Measurements from ENCODE around the gene NKPD1. TPM values are rescaled to one million over a fixed set of nuclear protein-coding genes. Genes with fewer than 3 reads are reported as not detected.

The NKPD1 gene
- total RNA-seq, 4 donors from 2014 or later, result 0.44 to 1.3 (median 0.68) TPM

DNA sequence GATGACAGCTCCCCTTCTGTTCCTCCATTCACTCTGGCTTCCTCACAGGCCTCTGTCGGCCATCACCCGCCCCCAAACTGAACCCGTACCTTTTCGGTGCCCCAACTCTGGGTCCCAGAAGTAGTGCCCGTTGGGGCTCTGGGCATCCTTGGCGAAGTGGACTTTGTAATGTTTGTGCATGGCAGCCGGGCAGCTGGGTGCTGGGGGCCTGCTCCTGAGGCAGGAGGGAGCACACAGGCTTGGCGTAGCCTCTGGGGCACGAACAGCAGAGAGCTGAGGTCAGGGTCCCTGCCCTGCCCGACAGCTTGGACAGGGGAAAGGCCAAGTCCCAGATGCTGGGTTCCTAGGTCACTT, 834 bp downstream of the NKPD1 start:
- no peak for DNase-seq
- WGBS, 2 donors, result 87 to 90% methylated on average over 10 of the region's 10 CpGs
- H3K27me3 ChIP-seq, result no peaks in the 10 kb centered on the region

DNA sequence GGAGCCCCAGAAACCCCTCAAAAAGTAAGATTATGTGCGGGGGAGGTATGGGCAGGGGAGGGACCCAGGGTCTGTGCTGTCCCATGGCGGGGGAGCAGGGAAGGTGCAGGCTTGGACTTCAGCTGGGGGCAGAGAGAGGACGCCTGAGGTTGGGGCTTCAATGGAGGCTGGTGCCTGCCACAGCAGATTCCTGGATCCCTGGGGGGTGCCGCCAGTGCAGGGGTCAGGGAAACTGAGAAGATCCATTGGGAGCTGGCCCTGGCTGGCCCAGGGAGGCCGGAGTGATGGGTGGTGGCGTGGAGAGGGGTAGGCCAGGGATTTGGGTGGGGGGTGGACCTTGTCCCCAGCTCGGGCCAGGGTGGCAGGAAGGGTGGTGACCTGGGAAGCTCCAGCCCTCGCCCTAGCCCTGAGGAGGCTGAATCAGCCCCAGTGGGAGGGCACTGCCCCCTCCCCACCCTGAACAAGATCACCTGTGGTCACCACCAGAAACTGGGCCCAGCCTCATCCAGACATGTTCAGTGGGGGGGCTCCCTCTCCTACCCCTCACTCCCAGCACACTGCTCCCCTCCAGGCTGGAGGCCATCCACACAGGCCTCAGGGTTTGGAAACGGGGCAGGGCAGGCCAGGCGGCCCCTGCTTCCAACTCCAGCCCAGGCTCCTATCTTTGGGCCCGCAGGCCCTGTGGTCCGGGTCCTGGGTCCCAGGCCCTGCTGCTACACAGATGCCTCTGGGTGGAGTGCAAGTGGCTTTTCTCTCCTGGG, 1.4 kb downstream of the NKPD1 start:
- no peaks in the 10 kb centered on the region for H3K27me3 ChIP-seq
- DNase-seq, result no peak
- TF ChIP-seq POLR2A (IDR thresholded peaks at IDR 0.05), result no peak
- TF ChIP-seq, protein P1, sequence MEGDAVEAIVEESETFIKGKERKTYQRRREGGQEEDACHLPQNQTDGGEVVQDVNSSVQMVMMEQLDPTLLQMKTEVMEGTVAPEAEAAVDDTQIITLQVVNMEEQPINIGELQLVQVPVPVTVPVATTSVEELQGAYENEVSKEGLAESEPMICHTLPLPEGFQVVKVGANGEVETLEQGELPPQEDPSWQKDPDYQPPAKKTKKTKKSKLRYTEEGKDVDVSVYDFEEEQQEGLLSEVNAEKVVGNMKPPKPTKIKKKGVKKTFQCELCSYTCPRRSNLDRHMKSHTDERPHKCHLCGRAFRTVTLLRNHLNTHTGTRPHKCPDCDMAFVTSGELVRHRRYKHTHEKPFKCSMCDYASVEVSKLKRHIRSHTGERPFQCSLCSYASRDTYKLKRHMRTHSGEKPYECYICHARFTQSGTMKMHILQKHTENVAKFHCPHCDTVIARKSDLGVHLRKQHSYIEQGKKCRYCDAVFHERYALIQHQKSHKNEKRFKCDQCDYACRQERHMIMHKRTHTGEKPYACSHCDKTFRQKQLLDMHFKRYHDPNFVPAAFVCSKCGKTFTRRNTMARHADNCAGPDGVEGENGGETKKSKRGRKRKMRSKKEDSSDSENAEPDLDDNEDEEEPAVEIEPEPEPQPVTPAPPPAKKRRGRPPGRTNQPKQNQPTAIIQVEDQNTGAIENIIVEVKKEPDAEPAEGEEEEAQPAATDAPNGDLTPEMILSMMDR (IDR thresholded peaks at IDR 0.05), result no peak
- 84 to 95% methylated on average over 10 to 12 of the region's 12 CpGs for WGBS, 2 donors
- H3K9me3 ChIP-seq, result no peaks in the 10 kb centered on the region
- H3K27ac ChIP-seq, result no peak overlapping the region
- H3K4me3 ChIP-seq (replicated peaks in 1 of 3), result no peak overlapping the region
- intact Hi-C loops (cut with DNase I), result no loop called here
- H3K4me1 ChIP-seq, result peaks cover 0 to 10% of the 10 kb centered on the region in 2 donors
- H3K36me3 ChIP-seq, result no peaks in the 10 kb centered on the region

More for the DNA sequence above, 834 bp downstream of the NKPD1 start:
- no peak overlapping the region for H3K27ac ChIP-seq
- no peak overlapping the region for H3K4me3 ChIP-seq (replicated peaks in 1 of 3)
- H3K36me3 ChIP-seq, result no peaks in the 10 kb centered on the region
- intact Hi-C loops (cut with DNase I), result no loop called here
- peaks cover 0 to 15% of the 10 kb centered on the region in 2 donors for H3K4me1 ChIP-seq
- no peak for TF ChIP-seq POLR2A (IDR thresholded peaks at IDR 0.05)
- TF ChIP-seq, protein P1 (IDR thresholded peaks at IDR 0.05), result no peak
- no peaks in the 10 kb centered on the region for H3K9me3 ChIP-seq

DNA sequence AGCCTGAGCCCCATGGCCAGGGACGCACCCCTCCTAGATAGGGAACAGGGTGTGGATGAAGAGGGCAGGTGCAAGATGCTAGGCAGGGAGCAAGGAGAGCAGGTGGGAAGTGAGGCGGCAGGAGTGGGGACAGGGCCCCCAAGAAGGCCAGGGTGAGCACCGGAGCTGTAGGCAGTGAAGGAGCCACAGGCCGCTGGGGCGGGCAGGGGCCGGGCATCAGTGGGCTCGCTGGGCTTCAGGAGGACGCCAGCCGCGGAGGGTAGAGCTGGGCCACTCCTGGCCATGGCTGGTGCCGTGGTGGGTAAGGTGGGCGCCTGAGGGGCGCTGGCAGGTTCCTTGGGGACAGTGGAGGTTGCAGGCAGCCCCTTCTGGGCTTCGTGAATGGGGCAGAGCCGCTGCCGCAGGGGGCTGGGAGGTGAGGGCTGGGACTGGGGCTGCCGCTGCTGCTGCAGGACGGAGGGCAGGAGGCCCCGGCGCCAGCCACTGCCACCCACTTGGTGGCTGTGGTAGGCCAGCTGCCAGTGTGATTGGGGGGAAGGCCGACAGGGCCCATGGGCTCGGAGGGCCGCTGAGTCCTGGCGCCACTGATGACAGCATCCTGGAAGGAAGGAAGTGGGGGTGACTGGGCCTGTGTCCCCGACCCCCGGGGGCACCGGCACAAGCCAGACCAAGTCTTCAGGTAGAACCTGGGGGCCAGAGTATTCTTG, 2.1 kb downstream of the NKPD1 start:
- no peaks in the 10 kb centered on the region for H3K36me3 ChIP-seq
- H3K4me1 ChIP-seq, result peaks cover under 1 to 11% of the 10 kb centered on the region in 2 donors
- H3K9me3 ChIP-seq, result no peaks in the 10 kb centered on the region
- WGBS, 2 donors, result 88 to 91% methylated on average over 21 to 27 of the region's 27 CpGs
- H3K27me3 ChIP-seq, result no peaks in the 10 kb centered on the region
- H3K4me3 ChIP-seq (replicated peaks in 1 of 3), result no peak overlapping the region
- intact Hi-C loops (cut with DNase I), result no loop called here
- no peak overlapping the region for H3K27ac ChIP-seq
- TF ChIP-seq, protein P1 (IDR thresholded peaks at IDR 0.05), result no peak
- TF ChIP-seq POLR2A (IDR thresholded peaks at IDR 0.05), result no peak
- no peak for DNase-seq

DNA sequence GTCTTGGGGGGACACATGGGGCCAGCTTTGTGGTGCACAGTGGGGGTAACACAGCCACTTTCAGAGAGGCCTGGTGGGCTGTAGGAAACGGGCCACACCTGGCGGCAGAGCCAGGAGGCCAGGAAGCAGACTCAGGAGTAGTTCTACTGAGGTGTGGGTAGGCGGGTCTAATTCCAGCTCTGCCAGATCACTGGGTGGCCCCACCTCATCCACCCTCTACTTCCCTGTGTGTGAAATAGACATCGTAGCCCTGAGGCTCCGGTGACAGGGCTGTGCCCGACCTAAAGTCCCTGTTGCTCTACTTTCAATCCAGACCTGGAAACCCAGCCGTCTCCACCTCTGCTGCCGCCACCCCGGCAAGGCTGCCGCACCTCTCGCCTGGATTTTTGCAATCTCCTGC, 4.0 kb downstream of the NKPD1 start:
- H3K36me3 ChIP-seq, result no peaks in the 10 kb centered on the region
- no peaks in the 10 kb centered on the region for H3K27me3 ChIP-seq
- intact Hi-C loops (cut with DNase I), result no loop called here
- peaks cover 20 to 30% of the 10 kb centered on the region in 2 donors for H3K4me1 ChIP-seq
- no peak overlapping the region for H3K27ac ChIP-seq
- H3K9me3 ChIP-seq, result no peaks in the 10 kb centered on the region
- no peak for DNase-seq
- TF ChIP-seq, protein P1 (IDR thresholded peaks at IDR 0.05), result no peak
- no peak for TF ChIP-seq POLR2A (IDR thresholded peaks at IDR 0.05)
- 80 to 81% methylated on average over 11 of the region's 11 CpGs for WGBS, 2 donors
- no peak overlapping the region for H3K4me3 ChIP-seq (replicated peaks in 1 of 3)
